Prostate gland (tissue), 2 donors: ENCODE measurements around the gene EME2.

Experiments used
- POLR2A ChIP-seq: fragments of 450-650 bp; IDR thresholded peaks from one replicate; pipeline ENCODE4 v1.6.1; 2016; ENCODE audit warnings: antibody characterized with exemption, mild to moderate bottlenecking
- POLR2AphosphoS5 ChIP-seq: sonication (generic); formaldehyde crosslinking; IDR thresholded peaks from one replicate; pipeline ENCODE4 v1.6.1; 2017; ENCODE audit warnings: antibody characterized with exemption
- TF ChIP-seq, protein P1 (sequence below), 4 experiments: fragments of 200-600 bp in 2 of 4; fragments of 450-650 bp in 2 of 4; sonication (generic) in 2 of 4; IDR thresholded peaks; 1 replicate in 3 of 4; 2 replicates in 1 of 4; pipeline ENCODE4 v1.5.1; 2016 to 2019; ENCODE audit warnings: antibody characterized with exemption in 4 of 4, mild to moderate bottlenecking in 2 of 4, moderate library complexity in 2 of 4

DNA sequence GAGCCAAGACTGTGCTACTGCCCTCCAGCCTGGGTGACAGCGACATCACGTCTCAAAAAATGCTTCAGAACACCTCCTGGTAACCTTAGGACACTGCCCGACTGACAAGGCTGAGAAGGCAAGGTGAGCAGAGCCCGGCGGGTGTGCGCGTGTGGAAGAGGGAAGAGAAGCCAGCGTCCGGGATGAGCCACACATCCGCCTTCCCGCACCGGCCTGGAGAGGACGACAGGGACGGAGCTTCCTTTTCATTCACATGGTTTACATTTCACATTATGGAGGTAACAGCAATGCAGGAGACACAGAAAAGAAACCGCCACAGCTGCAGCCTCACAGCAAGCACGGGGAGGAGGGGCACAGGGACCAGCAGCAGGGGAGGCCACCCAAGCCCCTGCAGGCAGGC, 37.5 kb downstream of the EME2 start:
- TF ChIP-seq, protein P1, sequence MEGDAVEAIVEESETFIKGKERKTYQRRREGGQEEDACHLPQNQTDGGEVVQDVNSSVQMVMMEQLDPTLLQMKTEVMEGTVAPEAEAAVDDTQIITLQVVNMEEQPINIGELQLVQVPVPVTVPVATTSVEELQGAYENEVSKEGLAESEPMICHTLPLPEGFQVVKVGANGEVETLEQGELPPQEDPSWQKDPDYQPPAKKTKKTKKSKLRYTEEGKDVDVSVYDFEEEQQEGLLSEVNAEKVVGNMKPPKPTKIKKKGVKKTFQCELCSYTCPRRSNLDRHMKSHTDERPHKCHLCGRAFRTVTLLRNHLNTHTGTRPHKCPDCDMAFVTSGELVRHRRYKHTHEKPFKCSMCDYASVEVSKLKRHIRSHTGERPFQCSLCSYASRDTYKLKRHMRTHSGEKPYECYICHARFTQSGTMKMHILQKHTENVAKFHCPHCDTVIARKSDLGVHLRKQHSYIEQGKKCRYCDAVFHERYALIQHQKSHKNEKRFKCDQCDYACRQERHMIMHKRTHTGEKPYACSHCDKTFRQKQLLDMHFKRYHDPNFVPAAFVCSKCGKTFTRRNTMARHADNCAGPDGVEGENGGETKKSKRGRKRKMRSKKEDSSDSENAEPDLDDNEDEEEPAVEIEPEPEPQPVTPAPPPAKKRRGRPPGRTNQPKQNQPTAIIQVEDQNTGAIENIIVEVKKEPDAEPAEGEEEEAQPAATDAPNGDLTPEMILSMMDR (IDR thresholded peaks at IDR 0.05): no peak
- TF ChIP-seq POLR2A: no peak
- no peak for TF ChIP-seq POLR2AphosphoS5
